IPS-NIHi7 (cell line): ENCODE results near the gene LRRC9.
"Not testable (repeated sequence)": the region's sequence is repeated elsewhere in the genome, so short reads cannot be mapped to it uniquely, and the experiment has no call there.

Source experiments
- DNase-seq: peaks from one replicate; pipeline ENCODE4 v3.0.0; 2012; ENCODE audit warnings: mixed read lengths; ENCODE audit errors: extremely low spot score

LRRC9 gene

GRCh38 chr14:59952141-59952540, 32.2 kb downstream of the LRRC9 start:
- DNase-seq = not testable (repeated sequence)

- DNase-seq = not testable (repeated sequence)
Measured at GRCh38 chr14:59957890-59958289, 37.9 kb downstream of the LRRC9 start.

- DNase-seq = no peak
Measured at GRCh38 chr14:59959668-59960067, 39.7 kb downstream of the LRRC9 start.

GRCh38 chr14:59961518-59962062, 41.6 kb downstream of the LRRC9 start:
- no peak for DNase-seq

- DNase-seq = no peak
Measured at GRCh38 chr14:59964251-59965007, 44.5 kb downstream of the LRRC9 start.

GRCh38 chr14:59969319-59969718, 49.4 kb downstream of the LRRC9 start:
- DNase-seq = no peak

GRCh38 chr14:59981564-59981963, 61.6 kb downstream of the LRRC9 start:
- no peak for DNase-seq

- no peak for DNase-seq
Measured at GRCh38 chr14:59983048-59983447, 63.1 kb downstream of the LRRC9 start.

GRCh38 chr14:59986556-59987059, 66.7 kb downstream of the LRRC9 start:
- DNase-seq = no peak

GRCh38 chr14:59997449-59997848, 77.5 kb downstream of the LRRC9 start:
- DNase-seq = no peak

GRCh38 chr14:59997966-59998365, 78.0 kb downstream of the LRRC9 start:
- DNase-seq = no peak

GRCh38 chr14:59998564-59998963, 78.6 kb downstream of the LRRC9 start:
- DNase-seq = no peak

GRCh38 chr14:60002819-60003492, 83.0 kb downstream of the LRRC9 start:
- no peak for DNase-seq

- no peak for DNase-seq
Measured at GRCh38 chr14:60003991-60004390, 84.0 kb downstream of the LRRC9 start.

GRCh38 chr14:60008042-60008441, 88.1 kb downstream of the LRRC9 start:
- DNase-seq = no peak

- not testable (repeated sequence) for DNase-seq
Measured at GRCh38 chr14:60010263-60010662, 90.3 kb downstream of the LRRC9 start.

GRCh38 chr14:60014402-60014801, 94.5 kb downstream of the LRRC9 start:
- DNase-seq = no peak

- no peak for DNase-seq
Measured at GRCh38 chr14:60021619-60022018, 101.7 kb downstream of the LRRC9 start.

- DNase-seq = no peak
Measured at GRCh38 chr14:60025571-60025970, 105.6 kb downstream of the LRRC9 start.

- DNase-seq = no peak
Measured at GRCh38 chr14:60035177-60035576, 115.2 kb downstream of the LRRC9 start.

- DNase-seq = not testable (repeated sequence)
Measured at GRCh38 chr14:60047976-60048375, 128.0 kb downstream of the LRRC9 start.

- DNase-seq = no peak
Measured at GRCh38 chr14:60051721-60052221, 131.8 kb downstream of the LRRC9 start.

- no peak for DNase-seq
Measured at GRCh38 chr14:60058087-60058486, 138.1 kb downstream of the LRRC9 start.
